Hematopoietic multipotent progenitor cell (in vitro differentiated cells): ENCODE measurements around the gene MSN. TPM values are rescaled to one million over a fixed set of nuclear protein-coding genes. Genes with fewer than 3 reads are reported as not detected.

ENCODE experiments used
- DNase-seq, 3 donors: peaks; one replicate each; pipeline ENCODE4 v3.0.0-alpha.2; 2011 to 2015; ENCODE audit warnings: low read depth in 2 of 3, low spot score in 2 of 3
- total RNA-seq: library from RNA; depleted of rRNA; stranded (reverse); fragments of >200 nt; gene quantifications from one replicate; pipeline ENCODE4 v1.2.3, GENCODE V29; 2012

The MSN gene
- total RNA-seq, 1 donor = 375 TPM

- no peak for DNase-seq
Observed at GRCh38 chrX:65783746-65784145, 116.3 kb downstream of the MSN start.

Other genes starting within 250 kb of the MSN start
- gene LAS1L, start 132.9 kb upstream of the MSN start, total RNA-seq = 28.8 TPM